Glutamatergic neuron (in vitro differentiated cells): ENCODE results near the gene RBM33. TPM values are rescaled to one million over a fixed set of nuclear protein-coding genes. Genes with fewer than 3 reads are reported as not detected.
"Not testable (repeated sequence)": the region's sequence is repeated elsewhere in the genome, so short reads cannot be mapped to it uniquely, and the experiment has no call there.

Experiments used
- DNase-seq: peaks from one replicate; pipeline ENCODE4 v3.0.0; 2022
- H3K27ac Mint-ChIP-seq: one replicate; pipeline ENCODE4 v1.8.0; 2020; ENCODE audit warnings: mild to moderate bottlenecking, mixed read lengths, inconsistent platforms; ENCODE audit not compliant: unreplicated experiment
- H3K27me3 Mint-ChIP-seq: one replicate; pipeline ENCODE4 v1.8.0; 2020; ENCODE audit warnings: mild to moderate bottlenecking, moderate library complexity, mixed read lengths, inconsistent platforms; ENCODE audit not compliant: unreplicated experiment
- H3K36me3 Mint-ChIP-seq: one replicate; pipeline ENCODE4 v1.8.0; 2020; ENCODE audit warnings: mild to moderate bottlenecking, mixed read lengths, inconsistent platforms; ENCODE audit not compliant: unreplicated experiment
- H3K4me1 Mint-ChIP-seq: one replicate; pipeline ENCODE4 v1.8.0; 2020; ENCODE audit warnings: mild to moderate bottlenecking, low read depth, mixed read lengths, inconsistent platforms; ENCODE audit not compliant: unreplicated experiment
- H3K4me3 Mint-ChIP-seq: one replicate; pipeline ENCODE4 v1.8.0; 2020; ENCODE audit warnings: mild to moderate bottlenecking, mixed read lengths, inconsistent platforms; ENCODE audit not compliant: unreplicated experiment
- H3K9me3 Mint-ChIP-seq: one replicate; pipeline ENCODE4 v1.8.0; 2020; ENCODE audit warnings: mild to moderate bottlenecking, moderate library complexity, mixed read lengths, inconsistent platforms; ENCODE audit not compliant: unreplicated experiment
- total RNA-seq: library from RNA; stranded (reverse); fragmentation: NEBNext Ultra II Directional; extraction: Animal tissue kit (Norgen Biotek cat#: 25700); gene quantifications from one replicate; pipeline ENCODE4 v1.2.1, GENCODE V29; 2021; ENCODE audit not compliant: unreplicated experiment
- TF ChIP-seq, protein P1 (sequence below): fragments of 200-600 bp; sonication (generic); IDR thresholded peaks from one replicate; pipeline ENCODE4 v1.5.0; 2021; ENCODE audit not compliant: partially characterized antibody, unreplicated experiment

The RBM33 gene
- total RNA-seq, 1 donor from 2014 or later = 67.5 TPM

GRCh38 chr7:155684543-155684942, 40.1 kb downstream of the RBM33 start:
- Mint-ChIP-seq H3K9me3 (peaks cover 5% of the 10 kb centered on the region), H3K36me3 (peaks cover 6% of the 10 kb centered on the region), H3K4me1 (peaks cover 30% of the 10 kb centered on the region), H3K27me3 (no peaks in the 10 kb centered on the region), H3K27ac (peak overlapping the region; percentile 39), H3K4me3 (no peak overlapping the region)
- TF ChIP-seq, protein P1, sequence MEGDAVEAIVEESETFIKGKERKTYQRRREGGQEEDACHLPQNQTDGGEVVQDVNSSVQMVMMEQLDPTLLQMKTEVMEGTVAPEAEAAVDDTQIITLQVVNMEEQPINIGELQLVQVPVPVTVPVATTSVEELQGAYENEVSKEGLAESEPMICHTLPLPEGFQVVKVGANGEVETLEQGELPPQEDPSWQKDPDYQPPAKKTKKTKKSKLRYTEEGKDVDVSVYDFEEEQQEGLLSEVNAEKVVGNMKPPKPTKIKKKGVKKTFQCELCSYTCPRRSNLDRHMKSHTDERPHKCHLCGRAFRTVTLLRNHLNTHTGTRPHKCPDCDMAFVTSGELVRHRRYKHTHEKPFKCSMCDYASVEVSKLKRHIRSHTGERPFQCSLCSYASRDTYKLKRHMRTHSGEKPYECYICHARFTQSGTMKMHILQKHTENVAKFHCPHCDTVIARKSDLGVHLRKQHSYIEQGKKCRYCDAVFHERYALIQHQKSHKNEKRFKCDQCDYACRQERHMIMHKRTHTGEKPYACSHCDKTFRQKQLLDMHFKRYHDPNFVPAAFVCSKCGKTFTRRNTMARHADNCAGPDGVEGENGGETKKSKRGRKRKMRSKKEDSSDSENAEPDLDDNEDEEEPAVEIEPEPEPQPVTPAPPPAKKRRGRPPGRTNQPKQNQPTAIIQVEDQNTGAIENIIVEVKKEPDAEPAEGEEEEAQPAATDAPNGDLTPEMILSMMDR = no peak
- no peak for DNase-seq

DNA sequence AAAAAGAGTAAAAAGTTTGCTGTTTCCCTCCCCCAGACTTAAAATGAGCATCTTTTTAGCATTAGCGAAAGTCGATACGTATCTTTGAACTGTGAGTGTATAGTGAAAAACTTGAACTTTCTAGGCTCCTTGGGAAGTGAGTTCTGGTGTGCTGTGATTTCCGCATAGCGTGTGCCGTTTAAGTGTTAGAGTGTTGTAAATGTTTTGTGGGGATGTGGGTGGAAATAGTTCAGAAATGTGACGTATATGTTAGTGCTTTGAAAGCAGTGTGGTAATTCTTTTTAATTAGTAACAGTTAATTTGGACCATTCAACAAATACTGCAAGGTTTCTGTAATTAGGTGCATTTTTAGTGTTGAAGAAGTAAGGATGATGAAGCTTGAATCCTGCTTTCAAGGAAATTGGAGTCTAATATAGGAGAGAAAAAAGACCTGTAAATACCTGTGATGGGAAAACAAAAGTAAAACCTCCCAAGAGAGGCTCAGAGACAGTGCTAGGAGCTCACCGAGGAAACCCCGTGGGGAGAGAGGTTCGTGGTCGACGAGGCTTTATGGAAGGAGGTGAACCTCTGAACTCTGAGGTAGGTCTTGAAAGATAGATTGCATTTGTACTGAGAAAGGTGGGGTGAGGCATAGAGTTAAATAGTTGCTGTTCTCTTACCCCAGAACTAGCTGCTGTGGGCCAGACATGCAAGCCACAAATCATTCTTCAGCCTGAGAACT, 40.8 kb downstream of the RBM33 start:
- TF ChIP-seq, protein P1 = no peak
- Mint-ChIP-seq H3K4me1 (peaks cover 30% of the 10 kb centered on the region), H3K36me3 (peaks cover 12% of the 10 kb centered on the region), H3K27me3 (no peaks in the 10 kb centered on the region), H3K4me3 (no peak overlapping the region), H3K9me3 (peaks cover 5% of the 10 kb centered on the region), H3K27ac (no peak overlapping the region)
- DNase-seq = no peak

DNA sequence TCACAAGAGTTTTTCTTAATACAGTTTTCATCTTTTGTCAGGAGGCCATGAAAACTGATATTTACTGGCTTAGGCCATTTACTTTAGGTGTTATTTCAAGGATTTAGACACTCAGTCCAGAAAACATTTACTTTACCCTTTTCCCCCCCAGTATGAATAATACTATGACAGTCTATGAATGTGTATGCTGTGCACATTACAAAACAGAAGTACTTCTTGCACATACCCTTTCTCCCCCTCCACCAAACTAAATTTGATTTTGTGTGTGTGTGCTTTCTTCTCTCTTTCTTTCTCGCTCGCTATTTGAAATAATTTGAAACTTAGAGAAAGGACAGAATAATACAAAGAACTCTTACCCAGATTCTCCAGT, 41.3 kb downstream of the RBM33 start:
- Mint-ChIP-seq H3K36me3 (peaks cover 12% of the 10 kb centered on the region), H3K4me3 (no peak overlapping the region), H3K27ac (no peak overlapping the region), H3K4me1 (peaks cover 25% of the 10 kb centered on the region), H3K27me3 (no peaks in the 10 kb centered on the region), H3K9me3 (peaks cover 5% of the 10 kb centered on the region)
- TF ChIP-seq, protein P1 = no peak
- no peak for DNase-seq

DNA sequence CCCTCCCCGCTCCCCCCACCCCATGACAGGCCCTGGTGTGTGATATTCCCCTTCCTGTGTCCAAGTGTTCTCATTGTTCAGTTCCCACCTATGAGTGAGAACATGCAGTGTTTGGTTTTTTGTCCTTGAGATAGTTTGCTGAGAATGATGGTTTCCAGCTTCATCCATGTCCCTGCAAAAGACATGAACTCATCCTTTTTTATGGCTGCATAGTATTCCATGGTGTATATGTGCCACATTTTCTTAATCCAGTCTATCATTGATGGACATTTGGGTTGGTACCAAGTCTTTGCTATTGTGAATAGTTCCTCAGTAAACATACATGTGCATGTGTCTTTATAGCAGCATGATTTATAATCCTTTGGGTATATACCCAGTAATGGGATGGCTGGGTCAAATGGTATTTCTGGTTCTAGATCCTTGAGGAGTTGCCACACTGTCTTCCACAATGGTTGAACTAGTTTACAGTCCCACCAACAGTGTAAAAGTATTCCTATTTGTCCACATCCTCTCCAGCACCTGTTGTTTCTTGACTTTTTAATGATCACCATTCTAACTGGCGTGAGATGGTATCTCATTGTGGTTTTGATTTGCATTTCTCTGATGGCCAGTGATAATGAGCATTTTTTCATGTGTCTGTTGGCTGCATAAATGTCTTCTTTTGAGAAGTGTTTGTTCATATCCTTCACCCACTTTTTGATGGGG, 42.3 kb downstream of the RBM33 start:
- not testable (repeated sequence) for H3K27me3 Mint-ChIP-seq, H3K27ac Mint-ChIP-seq, H3K4me3 Mint-ChIP-seq, H3K9me3 Mint-ChIP-seq, DNase-seq
- Mint-ChIP-seq H3K36me3 (peaks cover 12% of the 10 kb centered on the region), H3K4me1 (peaks cover 19% of the 10 kb centered on the region)

- H3K4me1 Mint-ChIP-seq = peaks cover 15% of the 10 kb centered on the region
Measured at GRCh38 chr7:155688237-155688636, 43.8 kb downstream of the RBM33 start.

GRCh38 chr7:155690655-155691054, 46.2 kb downstream of the RBM33 start:
- not testable (repeated sequence) for DNase-seq, H3K27me3 Mint-ChIP-seq, H3K27ac Mint-ChIP-seq, H3K4me3 Mint-ChIP-seq, H3K4me1 Mint-ChIP-seq, H3K9me3 Mint-ChIP-seq
- H3K36me3 Mint-ChIP-seq = peaks cover 12% of the 10 kb centered on the region

More at GRCh38 chr7:155688237-155688636, 43.8 kb downstream of the RBM33 start:
- peaks cover 12% of the 10 kb centered on the region for H3K36me3 Mint-ChIP-seq
- not testable (repeated sequence) for H3K27me3 Mint-ChIP-seq, DNase-seq, H3K4me3 Mint-ChIP-seq, H3K27ac Mint-ChIP-seq, H3K9me3 Mint-ChIP-seq
